Measurements from ENCODE around the gene AHNAK2. TPM values are rescaled to one million over a fixed set of nuclear protein-coding genes. Genes with fewer than 3 reads are reported as not detected.

AHNAK2 gene
- total RNA-seq, 1 experiment from 2014 or later: 223 TPM

- ChIA-PET POLR2A (no interaction called here), CTCF (no interaction called here)
- in situ Hi-C loops (cut with HindIII; ENCODE audit: low pct_unique_long_range_greater_than_20kb, low sequenced_read_pairs): no loop called here
- TF ChIP-seq SIN3A (IDR thresholded peaks at IDR 0.05; ENCODE audit: borderline replicate concordance, insufficient read depth, low read depth, low read length) (no peak), TCF7L2 (IDR thresholded peaks at IDR 0.05; ENCODE audit: low read depth, low read length) (no peak), REST (IDR thresholded peaks at IDR 0.05; ENCODE audit: insufficient read depth in 1 of 2, low read depth in 2 of 2, low read length in 1 of 2) (no peak)
- TF ChIP-seq, protein P1, sequence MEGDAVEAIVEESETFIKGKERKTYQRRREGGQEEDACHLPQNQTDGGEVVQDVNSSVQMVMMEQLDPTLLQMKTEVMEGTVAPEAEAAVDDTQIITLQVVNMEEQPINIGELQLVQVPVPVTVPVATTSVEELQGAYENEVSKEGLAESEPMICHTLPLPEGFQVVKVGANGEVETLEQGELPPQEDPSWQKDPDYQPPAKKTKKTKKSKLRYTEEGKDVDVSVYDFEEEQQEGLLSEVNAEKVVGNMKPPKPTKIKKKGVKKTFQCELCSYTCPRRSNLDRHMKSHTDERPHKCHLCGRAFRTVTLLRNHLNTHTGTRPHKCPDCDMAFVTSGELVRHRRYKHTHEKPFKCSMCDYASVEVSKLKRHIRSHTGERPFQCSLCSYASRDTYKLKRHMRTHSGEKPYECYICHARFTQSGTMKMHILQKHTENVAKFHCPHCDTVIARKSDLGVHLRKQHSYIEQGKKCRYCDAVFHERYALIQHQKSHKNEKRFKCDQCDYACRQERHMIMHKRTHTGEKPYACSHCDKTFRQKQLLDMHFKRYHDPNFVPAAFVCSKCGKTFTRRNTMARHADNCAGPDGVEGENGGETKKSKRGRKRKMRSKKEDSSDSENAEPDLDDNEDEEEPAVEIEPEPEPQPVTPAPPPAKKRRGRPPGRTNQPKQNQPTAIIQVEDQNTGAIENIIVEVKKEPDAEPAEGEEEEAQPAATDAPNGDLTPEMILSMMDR (IDR thresholded peaks at IDR 0.05): no peak
- Histone ChIP-seq H3K4me3 (ENCODE audit: low read depth in 2 of 2, low read length in 2 of 2) (no peak overlapping the region), H3K36me3 (ENCODE audit: control insufficient read depth, insufficient read depth, low read length) (peaks cover 5% of the 10 kb centered on the region), H3K27me3 (ENCODE audit: control insufficient read depth, insufficient read depth, low read length) (no peaks in the 10 kb centered on the region), H3K9me3 (ENCODE audit: control insufficient read depth, insufficient read depth, low read depth, low read length) (no peaks in the 10 kb centered on the region), H3K4me1 (ENCODE audit: control insufficient read depth, insufficient read depth, low read length) (no peaks in the 10 kb centered on the region), H3K27ac (ENCODE audit: low read length) (no peak overlapping the region)
- peak; percentile 7; the same call in 1 of the 2 replicates for ATAC-seq
- intact Hi-C loops (cut with micrococcal nuclease; ENCODE audit: unreplicated experiment): no loop called here
- peak; percentile 17 for DNase-seq (ENCODE audit: low read depth, low spot score)
- BruUV-seq (replicated peaks): no TSS peak
Observed at GRCh38 chr14:104936361-104937155, 41.6 kb downstream of the AHNAK2 start.

- intact Hi-C loops (cut with micrococcal nuclease; ENCODE audit: unreplicated experiment): no loop called here
- Histone ChIP-seq H3K9me3 (ENCODE audit: control insufficient read depth, insufficient read depth, low read depth, low read length) (no peaks in the 10 kb centered on the region), H3K27me3 (ENCODE audit: control insufficient read depth, insufficient read depth, low read length) (no peaks in the 10 kb centered on the region), H3K4me1 (ENCODE audit: control insufficient read depth, insufficient read depth, low read length) (no peaks in the 10 kb centered on the region), H3K36me3 (ENCODE audit: control insufficient read depth, insufficient read depth, low read length) (peaks cover 5% of the 10 kb centered on the region), H3K4me3 (ENCODE audit: low read depth in 2 of 2, low read length in 2 of 2) (no peak overlapping the region), H3K27ac (ENCODE audit: low read length) (no peak overlapping the region)
- CTCF ChIA-PET: no interaction called here
- ATAC-seq (no peak), DNase-seq (ENCODE audit: low read depth, low spot score) (peak; percentile 18)
- in situ Hi-C loops (cut with HindIII; ENCODE audit: low pct_unique_long_range_greater_than_20kb, low sequenced_read_pairs): no loop called here
- TF ChIP-seq SIN3A (IDR thresholded peaks at IDR 0.05; ENCODE audit: borderline replicate concordance, insufficient read depth, low read depth, low read length) (no peak), POLR2AphosphoS5 (IDR thresholded peaks at IDR 0.05; ENCODE audit: low read depth, low read length) (peak; percentile 56)
- POLR2A ChIA-PET: no interaction called here
- BruUV-seq (replicated peaks): no TSS peak
Observed at GRCh38 chr14:104935955-104936354, 42.2 kb downstream of the AHNAK2 start.

- no peak for ATAC-seq
Observed at GRCh38 chr14:104935026-104935650, 43.0 kb downstream of the AHNAK2 start.

More at GRCh38 chr14:104935026-104935650, 43.0 kb downstream of the AHNAK2 start:
- Histone ChIP-seq H3K27me3 (ENCODE audit: control insufficient read depth, insufficient read depth, low read length) (no peaks in the 10 kb centered on the region), H3K9me3 (ENCODE audit: control insufficient read depth, insufficient read depth, low read depth, low read length) (no peaks in the 10 kb centered on the region), H3K27ac (ENCODE audit: low read length) (no peak overlapping the region), H3K36me3 (ENCODE audit: control insufficient read depth, insufficient read depth, low read length) (peaks cover under 1% of the 10 kb centered on the region; the same call in 1 of the 2 replicates), H3K4me3 (ENCODE audit: low read depth in 2 of 2, low read length in 2 of 2) (no peak overlapping the region), H3K4me1 (ENCODE audit: control insufficient read depth, insufficient read depth, low read length) (no peaks in the 10 kb centered on the region)
- in situ Hi-C loops (cut with HindIII; ENCODE audit: low pct_unique_long_range_greater_than_20kb, low sequenced_read_pairs) (no loop called here), intact Hi-C loops (cut with micrococcal nuclease; ENCODE audit: unreplicated experiment) (no loop called here)
- ChIA-PET CTCF (no interaction called here), POLR2A (no interaction called here)
- BruUV-seq (replicated peaks): no TSS peak
- TF ChIP-seq POLR2AphosphoS5 (IDR thresholded peaks at IDR 0.05; ENCODE audit: low read depth, low read length) (no peak), REST (IDR thresholded peaks at IDR 0.05; ENCODE audit: insufficient read depth in 1 of 2, low read depth in 2 of 2, low read length in 1 of 2) (no peak), SIN3A (IDR thresholded peaks at IDR 0.05; ENCODE audit: borderline replicate concordance, insufficient read depth, low read depth, low read length) (no peak), TCF7L2 (IDR thresholded peaks at IDR 0.05; ENCODE audit: low read depth, low read length) (no peak)
- TF ChIP-seq, protein P1 (IDR thresholded peaks at IDR 0.05): no peak
- peak; percentile 22 for DNase-seq (ENCODE audit: low read depth, low spot score)
